ENCODE data around the gene SPACA7.
"Not testable (repeated sequence)": the region's sequence is repeated elsewhere in the genome, so short reads cannot be mapped to it uniquely, and the experiment has no call there.

The SPACA7 gene

DNA sequence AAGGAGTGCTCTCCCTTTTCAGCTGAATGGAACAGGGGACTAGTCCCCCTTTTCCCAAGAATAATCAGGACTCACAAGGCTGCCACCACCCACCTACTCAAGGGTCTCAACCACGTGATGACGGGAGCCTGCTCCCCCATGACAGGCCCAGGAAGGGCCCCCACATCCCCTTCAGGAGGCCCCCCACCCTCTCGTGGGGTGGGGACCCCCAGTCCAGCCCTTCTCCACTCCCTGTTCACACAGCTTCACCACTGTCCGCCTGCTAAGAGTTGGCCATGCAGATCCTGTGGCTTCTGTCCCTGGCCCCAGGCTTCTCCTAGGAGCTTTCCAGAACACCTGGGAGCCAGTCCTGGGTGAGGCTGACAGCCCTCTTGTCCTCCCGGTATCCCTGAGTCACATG, 56.6 kb downstream of the SPACA7 start:
- H3K36me3 ChIP-seq (ENCODE audit: insufficient read depth, low read length); H3K27me3 ChIP-seq (ENCODE audit: control insufficient read depth in 1 of 2, insufficient read depth in 2 of 2, low read length in 2 of 2); H3K9ac ChIP-seq (ENCODE audit: low read length); H3K9me3 ChIP-seq (ENCODE audit: low read length); H3K4me3 ChIP-seq (ENCODE audit: low read depth in 1 of 2, low read length in 2 of 2); H3K4me1 ChIP-seq (ENCODE audit: insufficient read depth, low read length); H3K27ac ChIP-seq (ENCODE audit: low read depth, low read length): not testable (repeated sequence)

DNA sequence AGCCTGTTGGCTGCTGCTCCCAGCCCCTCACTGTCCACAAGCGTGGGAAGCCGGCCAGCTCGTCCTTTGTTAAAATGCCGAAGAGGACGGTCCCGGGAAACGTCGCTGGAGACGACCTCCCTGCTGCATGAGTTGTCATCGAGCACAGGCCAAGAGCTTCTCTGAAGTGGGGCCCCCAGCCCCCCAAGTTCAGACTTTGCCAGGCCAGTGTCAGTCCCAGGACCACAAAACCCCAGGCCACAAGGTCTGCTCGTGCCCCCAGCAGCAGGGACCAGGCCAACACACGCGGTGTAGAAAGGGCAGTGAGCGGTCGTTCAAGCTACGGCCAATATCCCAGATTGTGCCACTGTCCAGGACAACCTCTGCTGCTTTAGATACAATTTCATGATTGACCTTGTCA, 57.4 kb downstream of the SPACA7 start:
- not testable (repeated sequence) for H3K9ac ChIP-seq (ENCODE audit: low read length); H3K36me3 ChIP-seq (ENCODE audit: insufficient read depth, low read length); H3K4me3 ChIP-seq (ENCODE audit: low read depth in 1 of 2, low read length in 2 of 2); H3K4me1 ChIP-seq (ENCODE audit: insufficient read depth, low read length); H3K27me3 ChIP-seq (ENCODE audit: control insufficient read depth in 1 of 2, insufficient read depth in 2 of 2, low read length in 2 of 2); H3K9me3 ChIP-seq (ENCODE audit: low read length); H3K27ac ChIP-seq (ENCODE audit: low read depth, low read length)

DNA sequence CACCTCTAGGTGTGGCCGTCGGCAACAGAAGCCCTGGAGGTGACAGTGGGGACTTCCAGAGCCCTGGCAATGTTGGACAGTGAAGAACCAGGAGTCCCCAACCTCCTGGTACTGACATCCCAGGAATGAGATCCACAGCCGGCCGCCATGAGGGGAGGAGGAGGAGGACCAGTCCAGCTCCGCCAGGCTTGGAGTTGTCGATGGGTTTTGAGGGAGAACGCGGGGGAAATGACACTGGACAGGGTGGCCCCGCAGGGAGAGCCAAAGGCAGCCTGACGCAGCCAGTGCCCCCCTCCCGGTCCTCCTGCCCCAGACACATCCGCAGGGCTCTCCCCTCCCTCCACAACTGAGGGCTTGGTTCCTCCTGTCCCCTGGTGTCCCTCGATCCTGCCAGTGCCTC, 57.9 kb downstream of the SPACA7 start:
- no peaks in the 10 kb centered on the region for H3K27me3 ChIP-seq (ENCODE audit: control insufficient read depth in 1 of 2, insufficient read depth in 2 of 2, low read length in 2 of 2)
- H3K27ac ChIP-seq (ENCODE audit: low read depth, low read length): no peak overlapping the region
- no peak overlapping the region for H3K9ac ChIP-seq (ENCODE audit: low read length)
- no peak overlapping the region for H3K4me3 ChIP-seq (ENCODE audit: low read depth in 1 of 2, low read length in 2 of 2)
- no peaks in the 10 kb centered on the region for H3K4me1 ChIP-seq (ENCODE audit: insufficient read depth, low read length)
- H3K9me3 ChIP-seq (ENCODE audit: low read length): peaks cover 6% of the 10 kb centered on the region
- H3K36me3 ChIP-seq (ENCODE audit: insufficient read depth, low read length): no peaks in the 10 kb centered on the region

- Histone ChIP-seq H3K27me3 (ENCODE audit: control insufficient read depth in 1 of 2, insufficient read depth in 2 of 2, low read length in 2 of 2) (no peaks in the 10 kb centered on the region), H3K9ac (ENCODE audit: low read length) (no peak overlapping the region), H3K4me1 (ENCODE audit: insufficient read depth, low read length) (no peaks in the 10 kb centered on the region), H3K27ac (ENCODE audit: low read depth, low read length) (no peak overlapping the region), H3K36me3 (ENCODE audit: insufficient read depth, low read length) (no peaks in the 10 kb centered on the region), H3K9me3 (ENCODE audit: low read length) (peaks cover 2% of the 10 kb centered on the region), H3K4me3 (ENCODE audit: low read depth in 1 of 2, low read length in 2 of 2) (no peak overlapping the region)
Observed at GRCh38 chr13:112434937-112435523, 58.9 kb downstream of the SPACA7 start.

- Histone ChIP-seq H3K4me3 (ENCODE audit: low read depth in 1 of 2, low read length in 2 of 2) (no peak overlapping the region), H3K27me3 (ENCODE audit: control insufficient read depth in 1 of 2, insufficient read depth in 2 of 2, low read length in 2 of 2) (no peaks in the 10 kb centered on the region), H3K27ac (ENCODE audit: low read depth, low read length) (no peak overlapping the region), H3K9ac (ENCODE audit: low read length) (no peak overlapping the region), H3K9me3 (ENCODE audit: low read length) (no peaks in the 10 kb centered on the region), H3K36me3 (ENCODE audit: insufficient read depth, low read length) (no peaks in the 10 kb centered on the region), H3K4me1 (ENCODE audit: insufficient read depth, low read length) (no peaks in the 10 kb centered on the region)
Observed at GRCh38 chr13:112435973-112436372, 59.8 kb downstream of the SPACA7 start.

DNA sequence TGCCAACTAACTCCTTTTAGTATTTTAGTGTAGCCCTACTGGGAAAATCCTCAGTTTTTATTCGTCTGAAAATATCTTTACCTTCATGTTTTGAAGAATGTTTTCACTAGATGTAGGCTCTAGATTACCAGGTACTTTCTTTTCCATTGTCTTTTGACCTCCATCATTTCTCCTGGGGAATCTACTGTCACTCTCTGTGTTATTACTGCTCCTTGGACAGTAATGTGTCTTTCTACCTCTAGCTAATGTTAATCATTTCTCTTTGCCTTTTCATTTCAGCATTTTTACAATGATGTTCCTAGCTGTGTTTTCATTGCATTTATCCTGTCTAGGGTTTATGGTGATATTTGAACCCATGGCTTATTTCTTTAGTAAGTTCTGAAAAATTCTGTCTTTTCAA, 61.9 kb downstream of the SPACA7 start:
- H3K4me1 ChIP-seq (ENCODE audit: insufficient read depth, low read length): no peaks in the 10 kb centered on the region
- no peaks in the 10 kb centered on the region for H3K36me3 ChIP-seq (ENCODE audit: insufficient read depth, low read length)
- H3K27ac ChIP-seq (ENCODE audit: low read depth, low read length): no peak overlapping the region
- no peak overlapping the region for H3K4me3 ChIP-seq (ENCODE audit: low read depth in 1 of 2, low read length in 2 of 2)
- H3K27me3 ChIP-seq (ENCODE audit: control insufficient read depth in 1 of 2, insufficient read depth in 2 of 2, low read length in 2 of 2): peaks cover 0 to 11% of the 10 kb centered on the region in 2 donors
- H3K9me3 ChIP-seq (ENCODE audit: low read length): no peaks in the 10 kb centered on the region
- no peak overlapping the region for H3K9ac ChIP-seq (ENCODE audit: low read length)

GRCh38 chr13:112438515-112438914, 62.4 kb downstream of the SPACA7 start:
- no peak overlapping the region for H3K27ac ChIP-seq (ENCODE audit: low read depth, low read length)
- peaks cover 3 to 16% of the 10 kb centered on the region in 2 donors for H3K27me3 ChIP-seq (ENCODE audit: control insufficient read depth in 1 of 2, insufficient read depth in 2 of 2, low read length in 2 of 2)
- no peak overlapping the region for H3K9ac ChIP-seq (ENCODE audit: low read length)
- H3K36me3 ChIP-seq (ENCODE audit: insufficient read depth, low read length): no peaks in the 10 kb centered on the region
- no peak overlapping the region for H3K4me3 ChIP-seq (ENCODE audit: low read depth in 1 of 2, low read length in 2 of 2)
- no peaks in the 10 kb centered on the region for H3K9me3 ChIP-seq (ENCODE audit: low read length)
- H3K4me1 ChIP-seq (ENCODE audit: insufficient read depth, low read length): no peaks in the 10 kb centered on the region

GRCh38 chr13:112441226-112441625, 65.1 kb downstream of the SPACA7 start:
- Histone ChIP-seq H3K9me3 (ENCODE audit: low read length) (no peaks in the 10 kb centered on the region), H3K27ac (ENCODE audit: low read depth, low read length) (no peak overlapping the region), H3K27me3 (ENCODE audit: control insufficient read depth in 1 of 2, insufficient read depth in 2 of 2, low read length in 2 of 2) (peaks cover 6 to 25% of the 10 kb centered on the region in 2 donors), H3K36me3 (ENCODE audit: insufficient read depth, low read length) (no peaks in the 10 kb centered on the region), H3K4me1 (ENCODE audit: insufficient read depth, low read length) (no peaks in the 10 kb centered on the region), H3K4me3 (ENCODE audit: low read depth in 1 of 2, low read length in 2 of 2) (no peak overlapping the region), H3K9ac (ENCODE audit: low read length) (no peak overlapping the region)

GRCh38 chr13:112441779-112442310, 65.7 kb downstream of the SPACA7 start:
- no peaks in the 10 kb centered on the region for H3K36me3 ChIP-seq (ENCODE audit: insufficient read depth, low read length)
- no peaks in the 10 kb centered on the region for H3K9me3 ChIP-seq (ENCODE audit: low read length)
- H3K4me1 ChIP-seq (ENCODE audit: insufficient read depth, low read length): no peaks in the 10 kb centered on the region
- H3K27me3 ChIP-seq (ENCODE audit: control insufficient read depth in 1 of 2, insufficient read depth in 2 of 2, low read length in 2 of 2): peaks cover 6 to 25% of the 10 kb centered on the region in 2 donors
- no peak overlapping the region for H3K27ac ChIP-seq (ENCODE audit: low read depth, low read length)
- no peak overlapping the region for H3K9ac ChIP-seq (ENCODE audit: low read length)
- H3K4me3 ChIP-seq (ENCODE audit: low read depth in 1 of 2, low read length in 2 of 2): no peak overlapping the region

GRCh38 chr13:112442483-112443090, 66.4 kb downstream of the SPACA7 start:
- H3K9me3 ChIP-seq (ENCODE audit: low read length): no peaks in the 10 kb centered on the region
- H3K27me3 ChIP-seq (ENCODE audit: control insufficient read depth in 1 of 2, insufficient read depth in 2 of 2, low read length in 2 of 2): peaks cover 6 to 25% of the 10 kb centered on the region in 2 donors
- no peak overlapping the region for H3K27ac ChIP-seq (ENCODE audit: low read depth, low read length)
- no peak overlapping the region for H3K4me3 ChIP-seq (ENCODE audit: low read depth in 1 of 2, low read length in 2 of 2)
- H3K36me3 ChIP-seq (ENCODE audit: insufficient read depth, low read length): no peaks in the 10 kb centered on the region
- H3K4me1 ChIP-seq (ENCODE audit: insufficient read depth, low read length): no peaks in the 10 kb centered on the region
- no peak overlapping the region for H3K9ac ChIP-seq (ENCODE audit: low read length)

GRCh38 chr13:112443191-112443994, 67.2 kb downstream of the SPACA7 start:
- Histone ChIP-seq H3K27me3 (ENCODE audit: control insufficient read depth in 1 of 2, insufficient read depth in 2 of 2, low read length in 2 of 2) (peaks cover 6 to 25% of the 10 kb centered on the region in 2 donors), H3K9ac (ENCODE audit: low read length) (no peak overlapping the region), H3K27ac (ENCODE audit: low read depth, low read length) (no peak overlapping the region), H3K4me1 (ENCODE audit: insufficient read depth, low read length) (no peaks in the 10 kb centered on the region), H3K9me3 (ENCODE audit: low read length) (no peaks in the 10 kb centered on the region), H3K4me3 (ENCODE audit: low read depth in 1 of 2, low read length in 2 of 2) (no peak overlapping the region), H3K36me3 (ENCODE audit: insufficient read depth, low read length) (no peaks in the 10 kb centered on the region)

Measured in muscle layer of colon (tissue), 2 donors.